LNCaP clone FGC (cell line): ENCODE data around the gene SNX33.
"Not testable (repeated sequence)": the region's sequence is repeated elsewhere in the genome, so short reads cannot be mapped to it uniquely, and the experiment has no call there.

Source experiments
- DNase-seq: peaks from one replicate; pipeline ENCODE4 v3.0.0-alpha.2; 2011; ENCODE audit warnings: low read depth
- H3K4me3 ChIP-seq: 2 replicates; pipeline ENCODE4 v1.5.1; 2011; ENCODE audit warnings: mild to moderate bottlenecking, low read depth, low read length, control low read depth
- CTCF ChIP-seq: IDR thresholded peaks from 2 replicates; pipeline ENCODE4 v1.5.1; 2012; ENCODE audit warnings: mild to moderate bottlenecking; ENCODE audit not compliant: control insufficient read depth, insufficient read depth; ENCODE audit errors: extremely low read depth

The SNX33 gene

GRCh38 chr15:75687486-75688277 lies 40.0 kb downstream of the SNX33 start:
- TF ChIP-seq CTCF, result no peak
- no peak overlapping the region for H3K4me3 ChIP-seq
- no peak for DNase-seq

DNA sequence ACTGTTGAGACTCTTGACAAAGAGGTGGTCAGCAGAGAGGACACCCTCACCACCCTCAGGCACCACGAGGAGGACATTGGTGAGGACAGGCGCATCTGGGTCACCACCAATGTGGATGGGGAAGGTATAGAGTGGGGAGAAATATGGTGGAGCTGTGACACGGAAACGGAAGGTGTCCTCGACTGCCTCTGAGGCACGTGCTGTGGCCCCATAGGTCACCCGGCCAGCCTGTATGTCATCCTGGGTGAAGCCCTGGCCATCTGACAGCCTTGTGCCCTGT lies 40.5 kb downstream of the SNX33 start:
- no peak for DNase-seq
- no peak for TF ChIP-seq CTCF

GRCh38 chr15:75688831-75689230 lies 41.1 kb downstream of the SNX33 start:
- TF ChIP-seq CTCF, result no peak
- H3K4me3 ChIP-seq, result no peak overlapping the region
- DNase-seq, result no peak

More for the DNA sequence above, 40.5 kb downstream of the SNX33 start:
- no peak overlapping the region for H3K4me3 ChIP-seq

DNA sequence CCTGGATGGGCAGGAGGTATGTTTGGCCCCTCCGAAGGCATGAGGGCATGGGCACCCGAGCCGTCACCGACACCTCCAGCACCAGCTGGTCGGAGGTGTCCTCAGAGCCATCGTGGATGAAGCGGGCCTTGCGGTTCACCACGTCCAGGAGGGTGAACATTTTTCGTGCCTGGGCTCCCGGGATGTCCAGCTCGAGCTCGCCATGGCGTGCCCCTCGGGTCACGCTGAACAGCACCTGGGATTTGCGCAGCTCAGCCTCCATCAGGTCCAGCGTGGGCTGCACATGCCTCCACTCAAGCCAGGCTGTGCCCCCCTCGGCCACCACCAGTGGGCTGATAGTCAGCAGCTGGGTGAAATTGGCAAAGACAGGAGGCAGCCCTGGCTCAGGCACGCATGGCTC lies 41.7 kb downstream of the SNX33 start:
- DNase-seq, H3K4me3 ChIP-seq: not testable (repeated sequence)

- not testable (repeated sequence) for H3K4me3 ChIP-seq, DNase-seq
Observed at GRCh38 chr15:75692311-75692710, 44.6 kb downstream of the SNX33 start.

DNA sequence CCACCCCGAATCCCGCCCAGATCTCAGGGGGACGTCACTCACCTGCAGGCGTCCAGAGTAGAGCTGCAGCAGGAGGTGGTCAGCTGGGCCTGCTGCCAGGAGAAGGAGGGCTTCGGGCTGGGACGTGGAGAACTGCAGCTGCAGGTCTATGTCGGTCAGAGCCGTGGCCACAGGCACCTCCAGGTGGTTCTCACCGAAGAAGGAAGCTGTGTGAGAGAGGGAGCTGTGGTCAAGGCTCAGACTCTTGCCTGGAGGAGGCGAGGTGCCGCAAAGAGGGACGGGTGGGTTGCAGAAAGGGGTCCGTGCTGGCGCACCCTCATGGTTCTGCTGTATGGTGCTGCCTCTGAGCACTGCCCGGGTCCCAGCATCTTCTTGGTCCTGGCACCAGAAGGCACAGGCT lies 45.3 kb downstream of the SNX33 start:
- H3K4me3 ChIP-seq, DNase-seq: not testable (repeated sequence)

DNA sequence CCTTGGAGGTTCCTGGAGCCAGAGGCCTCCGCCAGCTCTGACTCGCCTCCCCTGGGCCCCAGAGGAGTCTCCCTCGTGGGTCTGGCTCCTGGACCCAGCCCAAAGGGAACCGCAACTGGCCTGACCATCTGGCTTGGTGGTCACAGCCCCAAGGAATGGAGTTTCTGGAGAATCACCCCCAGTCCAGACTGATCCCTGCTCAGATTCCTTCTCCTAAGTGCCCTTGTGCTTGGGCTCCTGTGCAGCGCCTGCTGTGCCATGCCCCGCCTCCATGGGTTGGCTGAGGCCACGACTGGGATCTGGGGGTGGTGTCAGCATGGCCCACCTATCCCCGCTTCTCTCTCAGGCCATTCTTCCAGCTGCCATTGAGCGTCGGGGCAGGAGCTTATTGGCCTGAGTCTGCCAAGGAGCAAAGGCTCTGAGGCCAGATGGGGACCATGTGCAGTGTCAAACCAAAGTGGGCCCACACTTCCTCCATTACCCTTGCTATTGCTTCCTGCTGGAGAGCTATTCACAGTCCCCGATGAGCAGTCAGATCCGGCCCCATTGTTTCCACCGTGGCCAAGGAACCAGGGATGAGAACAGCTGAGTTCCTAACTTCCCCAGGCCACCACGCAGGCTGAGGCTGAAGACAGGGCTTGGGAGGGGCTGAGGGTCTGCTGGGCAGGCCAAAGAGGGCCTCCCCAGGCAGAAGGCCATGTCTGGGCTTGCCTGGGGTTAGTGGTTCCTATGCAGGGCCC lies 46.0 kb downstream of the SNX33 start:
- DNase-seq, result no peak
- no peak overlapping the region for H3K4me3 ChIP-seq
- no peak for TF ChIP-seq CTCF

GRCh38 chr15:75694241-75695182 lies 46.8 kb downstream of the SNX33 start:
- no peak overlapping the region for H3K4me3 ChIP-seq
- TF ChIP-seq CTCF, result no peak
- DNase-seq, result no peak
